Lower leg skin (tissue), 3 donors: ENCODE results near the gene CEP295NL.

Source experiments
- POLR2A ChIP-seq, 2 donors: fragments of 450-650 bp; IDR thresholded peaks; one replicate each; pipeline ENCODE4 v1.6.1; 2016 to 2017; ENCODE audit warnings: antibody characterized with exemption in 2 of 2, mild to moderate bottlenecking in 1 of 2, moderate library complexity in 1 of 2
- TF ChIP-seq, protein P1 (sequence below), 3 donors: fragments of 450-650 bp; IDR thresholded peaks; one replicate each; pipeline ENCODE4 v1.5.1; 2016; ENCODE audit warnings: antibody characterized with exemption in 3 of 3, mild to moderate bottlenecking in 3 of 3, moderate library complexity in 2 of 3

DNA sequence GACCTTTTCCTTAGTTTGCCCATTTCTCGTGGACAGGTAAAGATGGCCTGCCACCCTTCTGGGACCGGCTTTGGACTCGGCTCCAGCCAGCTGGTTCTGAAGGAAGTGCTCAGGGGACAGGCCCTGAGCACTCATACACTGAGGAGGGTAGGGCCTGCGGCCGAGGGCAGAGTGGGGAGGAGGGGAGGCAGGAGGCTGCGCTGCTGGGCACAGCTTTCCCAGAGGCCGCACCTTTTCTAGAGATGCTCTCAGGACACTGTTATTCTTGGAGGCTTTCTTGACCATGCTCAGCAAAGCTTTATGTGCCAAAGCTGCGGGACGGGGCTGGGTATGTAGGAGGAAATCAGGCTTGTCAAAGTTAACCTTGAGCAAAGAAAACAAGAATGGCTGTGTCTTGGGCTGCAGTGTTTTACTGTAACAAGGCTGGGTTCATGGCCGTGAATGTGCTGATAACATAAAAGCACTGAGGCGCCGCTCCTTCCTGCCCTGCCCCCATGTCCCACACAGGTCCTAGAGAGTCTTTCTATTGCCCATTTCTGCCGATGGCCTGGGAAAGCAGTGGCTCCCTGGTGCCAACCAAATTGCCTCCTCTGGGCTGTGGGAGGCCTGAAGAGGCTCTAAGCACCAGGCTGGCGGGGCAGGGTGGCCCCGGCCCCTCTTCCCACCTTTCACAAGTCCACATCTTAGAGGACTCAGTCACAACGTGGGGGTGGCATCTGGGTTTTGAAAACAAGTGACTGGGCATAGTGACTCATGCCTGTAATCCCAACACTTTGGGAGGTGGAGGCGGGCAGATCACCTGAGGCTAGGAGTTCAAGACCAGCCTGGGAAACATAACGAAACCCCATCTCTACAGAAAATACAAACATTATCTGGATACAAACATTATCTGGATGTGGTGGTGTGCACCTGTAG lies 44.5 kb upstream of the CEP295NL start:
- no peak for TF ChIP-seq POLR2A (IDR thresholded peaks at IDR 0.05)
- TF ChIP-seq, protein P1, sequence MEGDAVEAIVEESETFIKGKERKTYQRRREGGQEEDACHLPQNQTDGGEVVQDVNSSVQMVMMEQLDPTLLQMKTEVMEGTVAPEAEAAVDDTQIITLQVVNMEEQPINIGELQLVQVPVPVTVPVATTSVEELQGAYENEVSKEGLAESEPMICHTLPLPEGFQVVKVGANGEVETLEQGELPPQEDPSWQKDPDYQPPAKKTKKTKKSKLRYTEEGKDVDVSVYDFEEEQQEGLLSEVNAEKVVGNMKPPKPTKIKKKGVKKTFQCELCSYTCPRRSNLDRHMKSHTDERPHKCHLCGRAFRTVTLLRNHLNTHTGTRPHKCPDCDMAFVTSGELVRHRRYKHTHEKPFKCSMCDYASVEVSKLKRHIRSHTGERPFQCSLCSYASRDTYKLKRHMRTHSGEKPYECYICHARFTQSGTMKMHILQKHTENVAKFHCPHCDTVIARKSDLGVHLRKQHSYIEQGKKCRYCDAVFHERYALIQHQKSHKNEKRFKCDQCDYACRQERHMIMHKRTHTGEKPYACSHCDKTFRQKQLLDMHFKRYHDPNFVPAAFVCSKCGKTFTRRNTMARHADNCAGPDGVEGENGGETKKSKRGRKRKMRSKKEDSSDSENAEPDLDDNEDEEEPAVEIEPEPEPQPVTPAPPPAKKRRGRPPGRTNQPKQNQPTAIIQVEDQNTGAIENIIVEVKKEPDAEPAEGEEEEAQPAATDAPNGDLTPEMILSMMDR (IDR thresholded peaks at IDR 0.05), result no peak
